Peyer's patch (tissue), 4 donors: Measurements from ENCODE around the gene CCDC149. TPM values are rescaled to one million over a fixed set of nuclear protein-coding genes. Genes with fewer than 3 reads are reported as not detected.

Experiments used
- DNase-seq, 3 donors: peaks; one replicate each; pipeline ENCODE4 v3.0.0-alpha.2; 2017 to 2019
- H3K27ac ChIP-seq, 4 donors: fragments of 200-600 bp; sonication (generic); one replicate each; pipeline ENCODE4 v1.5.1; 2016 to 2019
- H3K27me3 ChIP-seq, 2 donors: fragments of 200-600 bp; sonication (generic); one replicate each; pipeline ENCODE4 v1.5.1; 2019
- H3K36me3 ChIP-seq, 3 donors: fragments of 200-600 bp; sonication (generic); one replicate each; pipeline ENCODE4 v1.5.1; 2016 to 2019
- H3K4me1 ChIP-seq, 4 donors: fragments of 200-600 bp; sonication (generic); one replicate each; pipeline ENCODE4 v1.5.1; 2016 to 2019
- H3K4me3 ChIP-seq, 4 donors: fragments of 200-600 bp; sonication (generic); 1 replicate in 3 of 4; 2 replicates in 1 of 4; pipeline ENCODE4 v1.5.1; 2016 to 2019; ENCODE audit warnings: mild to moderate bottlenecking in 1 of 4
- H3K9me3 ChIP-seq, 4 donors: fragments of 200-600 bp; sonication (generic); one replicate each; pipeline ENCODE4 v1.5.1; 2016 to 2019; ENCODE audit warnings: mild to moderate bottlenecking in 1 of 4
- CTCF ChIP-seq, 6 experiments: fragments of 450-650 bp in 4 of 6; fragments of 200-600 bp in 2 of 6; sonication (generic) in 1 of 6; IDR thresholded peaks; one replicate each; pipeline ENCODE4 v1.5.1; 2017 to 2019; ENCODE audit warnings: antibody characterized with exemption in 6 of 6, mild to moderate bottlenecking in 3 of 6, moderate library complexity in 1 of 6
- POLR2A ChIP-seq, 2 donors: fragments of 450-650 bp; IDR thresholded peaks; one replicate each; pipeline ENCODE4 v1.5.1; 2017; ENCODE audit warnings: antibody characterized with exemption in 2 of 2, mild to moderate bottlenecking in 2 of 2, moderate library complexity in 2 of 2
- total RNA-seq, 4 donors: library from RNA; depleted of rRNA; stranded (reverse); fragments of >200 nt; gene quantifications; one replicate each; pipeline ENCODE4 v1.1.0, GENCODE V29; 2016

The CCDC149 gene
- total RNA-seq, 4 donors from 2014 or later: 4.2 to 32.2 (median 6.4) TPM

- H3K4me1 ChIP-seq: no peaks in the 10 kb centered on the region
- H3K27ac ChIP-seq: no peak overlapping the region
- no peaks in the 10 kb centered on the region for H3K27me3 ChIP-seq
- H3K36me3 ChIP-seq: peaks cover 0 to 12% (median 0%) of the 10 kb centered on the region in 3 donors
- no peak for DNase-seq
- no peaks in the 10 kb centered on the region for H3K9me3 ChIP-seq
- no peak for TF ChIP-seq CTCF (IDR thresholded peaks at IDR 0.05)
- no peak for TF ChIP-seq POLR2A (IDR thresholded peaks at IDR 0.05)
- H3K4me3 ChIP-seq: no peak overlapping the region
These were observed 77.1 kb downstream of the CCDC149 start for GRCh38 chr4:24835696-24836095.

GRCh38 chr4:24831637-24832036, 81.2 kb downstream of the CCDC149 start:
- Histone ChIP-seq H3K9me3 (no peaks in the 10 kb centered on the region), H3K27ac (no peak overlapping the region)
- TF ChIP-seq CTCF (IDR thresholded peaks at IDR 0.05): no peak
- no peak for TF ChIP-seq POLR2A (IDR thresholded peaks at IDR 0.05)

GRCh38 chr4:24824720-24825119, 88.1 kb downstream of the CCDC149 start:
- Histone ChIP-seq H3K27ac (no peak overlapping the region), H3K4me3 (no peak overlapping the region), H3K4me1 (no peaks in the 10 kb centered on the region), H3K9me3 (no peaks in the 10 kb centered on the region), H3K36me3 (peaks cover 0 to under 1% (median 0%) of the 10 kb centered on the region in 3 donors), H3K27me3 (no peaks in the 10 kb centered on the region)
- no peak for TF ChIP-seq CTCF (IDR thresholded peaks at IDR 0.05)
- TF ChIP-seq POLR2A (IDR thresholded peaks at IDR 0.05): no peak
- no peak for DNase-seq

More at GRCh38 chr4:24831637-24832036, 81.2 kb downstream of the CCDC149 start:
- DNase-seq: no peak
- peaks cover 0 to 14% (median 0%) of the 10 kb centered on the region in 3 donors for H3K36me3 ChIP-seq
- H3K27me3 ChIP-seq: no peaks in the 10 kb centered on the region
- no peak overlapping the region for H3K4me3 ChIP-seq
- H3K4me1 ChIP-seq: no peaks in the 10 kb centered on the region

GRCh38 chr4:24820541-24820940, 92.3 kb downstream of the CCDC149 start:
- Histone ChIP-seq H3K9me3 (no peaks in the 10 kb centered on the region), H3K4me3 (no peak overlapping the region), H3K27me3 (no peaks in the 10 kb centered on the region), H3K36me3 (peaks cover 0 to 4% (median 0%) of the 10 kb centered on the region in 3 donors), H3K4me1 (no peaks in the 10 kb centered on the region), H3K27ac (no peak overlapping the region)
- TF ChIP-seq CTCF (IDR thresholded peaks at IDR 0.05) (no peak), POLR2A (IDR thresholded peaks at IDR 0.05) (no peak)
- no peak for DNase-seq

GRCh38 chr4:24816797-24817196, 96.0 kb downstream of the CCDC149 start:
- Histone ChIP-seq H3K9me3 (no peaks in the 10 kb centered on the region), H3K27ac (no peak overlapping the region), H3K4me1 (no peaks in the 10 kb centered on the region), H3K36me3 (peaks cover 0 to 4% (median 0%) of the 10 kb centered on the region in 3 donors), H3K4me3 (no peak overlapping the region), H3K27me3 (no peaks in the 10 kb centered on the region)
- no peak for TF ChIP-seq CTCF (IDR thresholded peaks at IDR 0.05)
- TF ChIP-seq POLR2A (IDR thresholded peaks at IDR 0.05): no peak
- DNase-seq: no peak

GRCh38 chr4:24813732-24814131, 99.1 kb downstream of the CCDC149 start:
- TF ChIP-seq POLR2A (IDR thresholded peaks at IDR 0.05) (no peak), CTCF (IDR thresholded peaks at IDR 0.05) (no peak)
- DNase-seq: no peak
- no peaks in the 10 kb centered on the region for H3K27me3 ChIP-seq
- no peak overlapping the region for H3K4me3 ChIP-seq
- H3K36me3 ChIP-seq: peaks cover 0 to 4% (median 0%) of the 10 kb centered on the region in 3 donors
- H3K9me3 ChIP-seq: no peaks in the 10 kb centered on the region
- H3K4me1 ChIP-seq: no peaks in the 10 kb centered on the region
- H3K27ac ChIP-seq: no peak overlapping the region
